Stimulated activated CD4-positive, alpha-beta T cell treated with anti-CD3 and anti-CD28 coated beads, TNF-alpha, amount 100 ng/mL, for 1 hour (primary cell): ENCODE results near the gene TMEM63B.
"Not testable (repeated sequence)": the region's sequence is repeated elsewhere in the genome, so short reads cannot be mapped to it uniquely, and the experiment has no call there.

ENCODE experiments used
- DNase-seq, 3 donors: peaks; one replicate each; pipeline ENCODE4 v3.0.0-alpha.2; 2020; ENCODE audit warnings: low read depth in 3 of 3, low spot score in 1 of 3

The TMEM63B gene

DNA sequence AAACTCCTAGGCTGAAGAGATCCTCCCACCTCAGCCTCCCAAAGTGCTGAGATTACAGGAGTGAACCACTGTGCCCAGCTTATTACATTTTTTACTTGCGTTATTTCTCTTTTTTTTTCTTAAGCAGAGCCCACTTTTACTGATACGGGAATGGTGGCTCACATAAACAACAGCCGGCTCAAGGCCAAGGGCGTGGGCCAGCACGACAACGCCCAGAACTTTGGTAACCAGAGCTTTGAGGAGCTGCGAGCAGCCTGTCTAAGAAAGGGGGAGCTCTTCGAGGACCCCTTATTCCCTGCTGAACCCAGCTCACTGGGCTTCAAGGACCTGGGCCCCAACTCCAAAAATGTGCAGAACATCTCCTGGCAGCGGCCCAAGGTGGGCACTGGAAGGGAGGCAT is 41.8 kb downstream of the TMEM63B start:
- no peak for DNase-seq

DNA sequence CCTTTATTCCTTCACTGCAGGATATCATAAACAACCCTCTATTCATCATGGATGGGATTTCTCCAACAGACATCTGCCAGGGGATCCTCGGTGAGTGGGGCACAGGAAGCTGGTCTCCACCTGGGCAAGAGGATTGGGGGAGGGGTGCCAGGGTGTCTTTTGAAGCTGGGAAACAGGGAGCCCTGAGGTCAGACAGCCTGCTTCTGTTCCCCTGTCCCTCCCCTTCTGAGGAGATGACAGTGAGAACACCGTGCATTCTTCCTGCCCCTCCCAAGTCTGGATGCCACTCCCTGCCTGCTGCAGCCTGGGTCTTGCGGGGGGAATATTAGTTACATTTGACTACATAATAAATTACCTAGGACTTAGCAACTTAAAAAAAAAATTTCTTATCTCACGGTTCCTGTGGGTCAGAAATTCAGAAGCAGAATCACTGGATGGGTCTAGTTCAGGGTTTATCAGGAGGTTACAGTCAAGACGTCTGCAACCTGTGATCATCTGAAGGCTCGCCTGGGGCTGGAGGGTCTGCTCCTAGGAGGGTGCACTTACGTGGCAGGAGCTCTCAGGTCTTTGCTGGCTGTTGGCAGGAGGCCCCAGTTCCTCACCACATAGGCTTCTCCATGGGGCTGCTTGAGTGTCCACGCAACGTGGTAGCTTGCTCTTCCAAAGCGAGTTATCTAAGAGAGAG is 42.7 kb downstream of the TMEM63B start:
- DNase-seq = no peak

GRCh38 chr6:44171899-44172546 is 44.7 kb downstream of the TMEM63B start:
- DNase-seq = no peak

DNA sequence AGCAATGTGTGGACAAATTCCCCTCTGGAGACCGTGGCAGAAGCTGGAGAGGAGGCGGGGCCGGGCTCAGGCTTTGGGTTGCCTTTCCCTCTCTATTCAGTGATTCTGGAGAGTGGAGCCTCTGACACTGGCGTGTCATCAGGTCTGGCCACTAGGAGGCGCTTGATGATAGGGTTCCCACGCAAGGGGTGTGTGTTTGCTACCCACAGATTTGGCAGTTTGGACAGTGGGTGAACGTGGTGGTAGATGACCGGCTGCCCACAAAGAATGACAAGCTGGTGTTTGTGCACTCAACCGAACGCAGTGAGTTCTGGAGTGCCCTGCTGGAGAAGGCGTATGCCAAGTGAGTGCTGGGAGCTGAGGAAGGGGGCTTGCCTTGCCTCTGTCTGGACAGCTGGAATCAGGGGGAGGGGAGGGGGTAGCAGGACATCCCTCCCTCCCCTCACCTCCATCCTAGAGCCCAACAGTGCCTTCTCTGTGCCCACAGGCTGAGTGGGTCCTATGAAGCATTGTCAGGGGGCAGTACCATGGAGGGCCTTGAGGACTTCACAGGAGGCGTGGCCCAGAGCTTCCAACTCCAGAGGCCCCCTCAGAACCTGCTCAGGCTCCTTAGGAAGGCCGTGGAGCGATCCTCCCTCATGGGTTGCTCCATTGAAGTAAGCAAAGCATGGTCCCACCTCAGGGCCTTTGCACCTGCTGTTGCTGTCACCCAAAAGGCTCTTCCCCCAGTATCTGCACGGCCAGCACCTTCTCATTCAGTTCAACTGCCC is 45.6 kb downstream of the TMEM63B start:
- peak; percentile 40 to 68 (median 50) for DNase-seq

DNA sequence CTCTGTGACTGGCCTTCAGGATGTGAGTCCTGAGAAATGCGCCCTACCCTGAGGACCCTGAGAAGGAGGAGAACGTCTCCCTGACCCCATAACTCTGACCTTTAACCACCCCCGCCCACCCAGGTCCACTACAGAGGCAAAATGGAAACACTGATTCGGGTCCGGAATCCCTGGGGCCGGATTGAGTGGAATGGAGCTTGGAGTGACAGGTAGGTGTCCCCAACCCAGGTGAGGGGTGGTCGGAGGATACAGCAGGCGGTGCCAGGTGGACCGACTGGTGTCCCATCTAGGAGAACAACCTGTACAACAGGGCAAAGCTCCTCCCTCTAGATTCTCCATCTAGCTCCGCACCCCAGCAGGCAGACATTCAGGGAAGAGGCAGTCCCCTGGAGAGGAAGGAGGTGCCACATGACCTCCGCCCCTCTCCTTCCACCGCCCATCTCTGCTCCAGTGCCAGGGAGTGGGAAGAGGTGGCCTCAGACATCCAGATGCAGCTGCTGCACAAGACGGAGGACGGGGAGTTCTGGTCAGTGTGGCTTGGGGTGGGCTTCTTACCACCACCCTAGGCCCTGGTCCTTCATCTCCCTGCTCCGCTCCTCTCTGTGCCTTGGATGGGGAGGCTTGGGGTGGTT is 48.9 kb downstream of the TMEM63B start:
- no peak for DNase-seq

- DNase-seq = no peak
Measured at GRCh38 chr6:44176762-44177509, 49.6 kb downstream of the TMEM63B start.

DNA sequence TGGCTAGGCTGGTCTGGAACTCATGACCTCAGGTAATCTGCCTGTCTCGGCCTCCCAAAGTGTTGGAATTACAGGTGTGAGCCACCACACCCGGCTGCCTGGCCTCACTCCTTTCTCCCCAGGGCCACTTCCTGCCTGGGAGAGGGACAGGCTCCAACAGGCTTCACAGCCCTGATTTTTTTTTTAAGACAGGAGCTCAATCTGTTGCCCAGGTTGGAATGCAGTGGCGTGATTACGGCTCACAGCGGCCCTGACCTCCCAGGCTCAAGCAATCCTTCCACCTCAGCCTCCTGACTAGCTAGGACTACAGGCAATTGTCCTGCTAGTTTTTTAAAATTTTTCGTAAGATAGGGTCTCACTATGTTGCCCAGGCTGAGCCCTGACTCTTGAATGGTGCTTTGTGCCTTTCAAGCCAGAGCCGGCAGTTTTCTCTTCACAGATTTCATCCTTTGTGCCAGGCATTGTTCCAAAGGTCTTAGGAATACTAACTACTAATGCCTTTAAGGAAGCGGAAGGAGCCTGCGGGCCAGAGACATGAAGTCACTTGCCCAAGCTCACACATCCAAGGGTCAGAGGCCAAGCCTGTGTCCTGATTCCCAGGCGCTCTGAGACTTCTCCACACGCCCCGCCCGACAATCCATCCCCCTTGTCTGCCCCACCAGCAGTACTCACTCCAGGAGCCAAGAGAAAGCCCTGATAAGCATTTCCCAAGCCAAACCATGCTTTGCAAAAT is 50.5 kb downstream of the TMEM63B start:
- no peak for DNase-seq

DNA sequence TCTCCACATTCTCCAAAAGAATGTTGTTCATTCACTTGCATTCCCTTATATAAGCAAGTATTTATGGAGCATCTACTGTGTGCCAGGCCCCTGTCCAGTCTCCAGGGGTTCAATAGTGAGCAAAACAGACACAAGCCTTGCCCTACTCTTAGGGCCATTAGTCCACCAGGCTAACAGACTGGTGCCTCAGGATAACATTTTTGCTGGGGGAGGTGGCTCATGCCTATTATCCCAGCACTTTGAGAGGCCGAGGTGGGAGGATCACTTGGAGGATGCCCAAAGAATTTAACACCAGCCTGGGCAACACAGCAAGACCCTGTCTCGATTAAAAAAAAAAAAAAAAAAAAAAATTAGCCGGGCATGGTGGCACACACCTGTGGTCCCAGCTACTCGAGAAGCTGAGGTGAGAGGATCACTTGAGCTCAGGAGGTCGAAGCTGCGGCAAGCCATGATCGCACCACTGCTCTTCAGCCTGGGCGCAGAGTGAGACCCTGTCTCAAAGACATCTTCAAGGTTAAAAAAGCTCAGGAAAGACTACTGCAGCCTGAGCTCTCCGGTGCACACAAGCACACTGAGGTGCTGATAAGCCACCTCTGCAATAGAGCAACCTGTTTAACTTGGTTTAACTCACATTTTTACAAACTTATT is 51.2 kb downstream of the TMEM63B start:
- DNase-seq = no peak

GRCh38 chr6:44179072-44179536 is 51.8 kb downstream of the TMEM63B start:
- DNase-seq = no peak

DNA sequence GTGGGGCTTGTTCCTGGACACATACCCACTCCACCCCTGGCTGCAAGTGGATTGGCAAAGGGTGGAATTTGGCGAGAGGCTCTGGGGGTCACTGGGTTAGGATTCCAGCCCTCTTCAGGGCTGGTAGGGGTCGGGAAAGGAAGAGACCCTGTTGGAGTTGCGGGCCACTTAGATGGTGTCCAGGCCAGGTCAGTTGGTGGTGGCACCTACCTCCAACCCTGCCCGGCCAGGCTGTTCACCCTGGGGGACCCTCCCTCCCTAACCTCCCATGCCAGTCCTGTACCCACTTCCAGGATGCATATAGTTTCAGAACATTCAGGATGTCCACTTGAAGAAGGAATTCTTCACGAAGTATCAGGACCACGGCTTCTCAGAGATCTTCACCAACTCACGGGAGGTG is 52.3 kb downstream of the TMEM63B start:
- DNase-seq = no peak

DNA sequence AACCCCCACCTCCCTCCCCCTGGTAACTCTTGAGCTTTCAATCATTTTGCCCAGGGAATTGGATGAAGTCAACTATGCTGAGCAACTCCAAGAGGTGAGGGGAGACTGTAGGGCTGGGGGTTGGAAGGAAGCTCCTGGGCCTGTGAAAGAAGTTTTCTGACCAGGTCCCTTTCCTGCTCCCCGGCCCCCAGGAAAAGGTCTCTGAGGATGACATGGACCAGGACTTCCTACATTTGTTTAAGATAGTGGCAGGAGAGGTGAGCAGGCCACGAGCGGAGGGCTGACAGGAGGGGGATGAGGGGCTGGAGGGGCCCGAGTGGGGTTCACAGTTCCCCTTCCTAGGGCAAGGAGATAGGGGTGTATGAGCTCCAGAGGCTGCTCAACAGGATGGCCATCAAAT is 53.1 kb downstream of the TMEM63B start:
- DNase-seq = no peak

- DNase-seq = no peak
Measured at GRCh38 chr6:44180886-44181285, 53.5 kb downstream of the TMEM63B start.

DNA sequence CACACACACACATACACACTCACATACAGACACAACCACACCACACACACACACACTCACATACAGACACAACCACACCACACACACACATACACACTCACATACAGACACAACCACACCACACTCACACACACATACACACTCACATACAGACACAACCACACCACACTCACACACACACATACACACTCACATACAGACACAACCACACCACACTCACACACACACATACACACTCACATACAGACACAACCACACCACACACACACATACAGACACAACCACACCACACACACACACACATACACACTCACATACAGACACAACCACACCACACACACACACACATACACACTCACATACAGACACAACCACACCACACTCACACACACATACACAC is 54.4 kb downstream of the TMEM63B start:
- not testable (repeated sequence) for DNase-seq

DNA sequence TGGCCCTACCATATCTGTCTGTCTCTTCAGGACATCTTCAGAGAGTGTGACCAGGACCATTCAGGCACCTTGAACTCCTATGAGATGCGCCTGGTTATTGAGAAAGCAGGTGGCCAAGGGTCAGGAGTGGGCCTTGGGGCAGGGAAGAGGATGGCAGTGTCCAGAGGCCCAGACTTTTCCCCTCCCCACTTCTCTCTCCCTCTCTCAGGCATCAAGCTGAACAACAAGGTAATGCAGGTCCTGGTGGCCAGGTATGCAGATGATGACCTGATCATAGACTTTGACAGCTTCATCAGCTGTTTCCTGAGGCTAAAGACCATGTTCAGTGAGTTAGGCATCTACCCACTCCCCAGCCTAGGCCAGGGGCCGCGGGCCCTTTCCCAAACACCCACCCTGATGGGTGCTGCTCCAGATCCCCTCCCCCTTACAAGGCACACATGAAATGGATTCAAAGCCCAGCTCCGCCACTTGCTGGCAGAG is 55.6 kb downstream of the TMEM63B start:
- DNase-seq = no peak

- no peak for DNase-seq
Measured at GRCh38 chr6:44183783-44184182, 56.4 kb downstream of the TMEM63B start.

DNA sequence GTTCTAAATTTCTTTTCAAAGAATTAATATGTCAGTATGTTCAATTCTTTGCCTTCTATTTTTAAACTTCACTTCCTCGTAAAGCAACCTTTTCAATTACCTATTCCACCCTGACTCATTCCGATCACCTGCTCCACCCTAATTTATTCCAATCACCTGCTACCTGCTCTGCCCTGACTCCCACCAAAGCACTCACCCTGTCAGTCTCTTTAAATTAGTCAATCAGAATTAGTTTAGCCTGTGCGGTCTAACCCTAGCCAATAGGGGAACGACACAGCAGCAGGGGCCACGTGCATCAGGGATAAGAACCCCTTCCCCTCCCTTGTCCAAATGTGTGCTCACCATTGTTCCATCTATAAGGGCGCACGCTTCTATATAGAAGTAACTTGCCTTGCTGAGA is 58.0 kb downstream of the TMEM63B start:
- not testable (repeated sequence) for DNase-seq

- DNase-seq = no peak
Measured at GRCh38 chr6:44185953-44186634, 58.7 kb downstream of the TMEM63B start.

DNA sequence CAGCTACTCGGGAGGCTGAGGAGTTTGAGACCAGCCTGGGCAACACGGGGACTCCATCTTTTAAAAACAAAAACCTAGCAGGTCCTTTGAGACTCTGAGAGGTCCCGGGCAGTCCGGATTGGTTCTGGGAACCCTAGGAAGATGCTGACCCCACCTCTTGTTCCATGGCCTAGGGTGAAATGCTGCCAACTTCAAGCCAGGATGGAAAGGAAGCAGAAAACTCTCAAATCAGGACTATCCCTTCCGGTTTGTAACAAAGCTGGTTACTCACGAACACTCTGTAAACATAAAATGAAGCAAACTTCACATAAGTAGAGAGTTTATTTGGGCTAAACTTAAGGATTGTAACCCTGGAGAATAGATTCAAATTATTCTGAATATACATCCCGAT is 59.3 kb downstream of the TMEM63B start:
- DNase-seq = no peak

GRCh38 chr6:44188819-44189218 is 61.5 kb downstream of the TMEM63B start:
- DNase-seq = no peak
